ENCODE results near the gene OGA.
"Not testable (repeated sequence)": the region's sequence is repeated elsewhere in the genome, so short reads cannot be mapped to it uniquely, and the experiment has no call there.

OGA gene

DNA sequence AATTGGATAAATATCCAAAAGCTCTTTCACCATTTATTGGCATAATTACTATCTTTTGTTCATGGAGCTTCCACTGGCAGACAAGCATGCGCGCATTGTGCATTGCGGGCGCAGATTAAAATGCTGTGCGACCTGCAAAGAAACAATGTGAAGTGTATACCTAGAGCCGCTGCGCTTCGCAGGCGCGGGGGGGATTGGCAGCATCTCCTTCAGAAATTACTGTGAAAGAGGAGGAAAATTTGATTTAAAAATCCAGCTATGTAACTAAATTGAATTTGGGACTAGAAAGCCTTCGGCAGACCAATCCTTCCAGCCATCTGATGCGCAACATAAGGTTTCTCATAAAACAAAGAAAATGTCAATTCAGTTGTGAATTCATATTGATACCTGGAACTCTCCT is 24.7 kb downstream of the OGA start:
- DNase-seq = no peak

DNA sequence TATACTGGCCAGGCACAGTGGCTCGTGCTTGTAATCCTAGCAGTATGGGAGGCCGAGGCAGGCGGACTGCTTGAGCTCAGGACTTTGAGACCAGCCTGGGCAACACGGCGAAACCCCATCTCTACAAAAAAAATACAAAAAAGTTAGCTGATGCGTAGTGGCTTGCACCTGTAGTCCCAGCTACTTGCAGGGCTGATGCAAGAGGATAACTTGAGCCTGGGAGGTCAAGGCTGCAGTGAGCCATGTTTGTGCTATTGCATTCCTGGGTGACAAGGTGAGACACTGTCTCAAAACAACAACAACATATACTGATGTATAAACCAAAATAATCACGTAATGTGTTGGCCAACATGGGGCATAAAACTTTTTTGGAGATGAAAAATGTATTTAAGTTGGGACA is 28.6 kb downstream of the OGA start:
- DNase-seq = no peak

DNA sequence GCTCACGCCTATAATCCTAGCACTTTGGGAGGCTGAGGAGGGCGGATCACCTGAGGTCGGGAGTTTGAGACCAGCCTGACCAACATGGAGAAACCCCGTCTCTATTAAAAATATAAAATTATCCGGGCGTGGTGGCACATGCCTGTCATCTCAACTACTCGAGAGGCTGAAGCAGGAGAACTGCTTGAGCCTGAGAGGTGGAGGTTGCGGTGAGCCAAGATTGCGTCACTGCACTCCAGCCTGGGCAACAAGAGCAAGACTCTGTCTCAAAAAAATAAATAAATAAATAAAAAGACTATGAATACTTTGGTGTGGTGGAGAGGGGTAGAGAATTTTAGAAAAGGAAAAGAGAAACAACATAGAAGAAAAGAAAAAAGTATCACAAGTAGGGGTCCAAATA is 29.0 kb downstream of the OGA start:
- not testable (repeated sequence) for DNase-seq

DNA sequence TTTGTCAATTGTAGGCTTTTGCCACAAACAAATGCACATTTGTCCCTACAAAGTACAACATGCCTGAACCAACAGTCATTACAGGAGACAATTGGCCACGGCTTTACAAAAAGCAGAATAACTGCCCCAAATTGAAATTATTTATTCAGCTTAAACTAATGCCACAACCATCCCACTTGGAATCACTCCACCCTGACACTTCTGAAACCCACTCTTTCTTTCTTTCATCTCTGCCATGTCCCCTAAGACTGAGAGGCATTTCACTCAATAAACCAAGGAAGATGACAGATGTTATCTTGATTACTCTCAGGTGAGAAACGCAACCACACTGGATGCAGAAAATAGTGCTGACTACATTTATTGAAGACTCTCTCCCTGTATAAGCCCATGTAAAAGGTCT is 32.4 kb downstream of the OGA start:
- DNase-seq = no peak

DNA sequence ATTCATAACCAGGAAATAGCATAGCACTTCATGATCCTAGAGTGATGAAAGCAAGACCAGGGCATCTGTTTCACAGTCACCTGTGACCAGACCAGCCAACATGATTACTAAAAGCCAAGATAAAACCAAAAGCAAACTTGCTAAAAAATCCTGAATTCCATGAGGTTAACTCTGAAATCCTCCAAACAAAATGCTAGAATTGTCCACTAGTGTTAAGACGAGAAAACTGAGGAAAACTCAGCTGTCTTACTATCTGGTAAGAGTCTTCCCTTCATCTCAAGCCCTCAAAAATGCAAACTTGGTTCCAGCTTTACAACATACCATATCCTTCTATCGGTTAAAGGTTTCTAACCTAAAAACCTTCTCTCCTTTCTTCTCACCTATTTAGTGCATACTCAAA is 33.7 kb downstream of the OGA start:
- DNase-seq = no peak

DNA sequence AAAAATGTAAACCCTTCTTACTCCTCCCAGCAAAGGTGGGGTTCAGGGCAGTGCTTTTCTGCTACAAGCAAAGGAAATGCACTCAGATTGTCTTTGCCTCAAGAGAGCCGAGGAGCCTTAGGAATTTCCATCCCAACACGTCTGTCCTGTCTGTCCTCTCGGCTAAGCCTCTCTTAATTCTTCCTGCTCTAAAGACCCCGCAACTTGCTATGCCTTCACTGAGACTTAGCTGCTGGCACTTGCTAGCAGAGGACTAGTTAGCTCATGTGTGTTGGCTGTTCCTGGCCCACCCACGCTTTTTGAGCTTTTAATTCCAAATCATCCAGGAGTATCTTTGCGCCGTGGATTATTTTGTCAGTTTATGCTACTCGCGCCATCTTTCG is 34.5 kb downstream of the OGA start:
- no peak for DNase-seq

DNA sequence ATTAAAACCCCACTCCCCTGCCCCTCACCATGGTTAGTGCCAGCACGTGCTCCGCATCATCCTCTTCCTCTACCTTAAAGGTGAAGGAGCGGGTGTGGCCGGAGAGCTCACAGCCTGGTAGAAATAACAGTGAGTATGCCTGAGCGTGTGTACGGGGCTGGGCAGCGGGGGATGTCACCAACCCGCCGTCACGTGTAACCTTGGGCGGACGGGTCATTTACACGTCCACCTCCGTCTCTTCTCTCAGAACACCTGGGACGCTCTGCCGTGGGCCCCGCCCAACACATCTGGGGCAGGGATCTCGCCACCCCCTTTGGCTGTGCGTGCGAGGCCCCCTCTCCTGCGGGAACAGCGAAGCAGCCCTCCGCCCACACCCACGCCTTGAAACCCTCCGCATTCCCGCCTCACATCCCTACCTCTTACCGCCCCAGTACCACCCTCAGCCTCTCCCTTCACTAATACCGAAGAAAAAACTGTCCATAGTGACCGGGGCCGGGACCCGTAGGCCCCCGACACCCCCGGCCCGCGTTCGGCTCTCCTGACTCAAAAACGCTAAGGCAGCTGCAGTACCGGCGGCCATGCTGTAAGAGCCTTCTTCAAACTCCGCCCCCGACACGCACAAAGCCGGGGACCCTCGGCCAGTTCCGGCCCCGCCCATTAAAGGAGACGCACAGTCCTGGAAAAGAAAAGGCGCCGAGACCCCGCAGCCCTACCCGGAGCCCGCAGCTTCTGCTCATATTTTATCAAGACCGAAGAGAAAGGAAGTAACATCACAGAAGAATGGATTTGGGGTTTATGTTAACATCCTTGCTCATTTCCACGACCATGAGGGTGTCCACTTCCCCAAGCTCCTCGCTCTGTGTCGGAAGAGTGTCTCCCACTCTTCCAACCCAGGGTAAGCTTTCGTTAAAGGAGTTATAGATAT is 35.2 kb downstream of the OGA start, which contains the start of gene NPM3:
Gene NPM3 (minus strand): TSS at position 636 of the 925 bp plus-strand sequence. CDS start 56 bp downstream, at position 580.
- DNase-seq = peak; percentile 76

DNA sequence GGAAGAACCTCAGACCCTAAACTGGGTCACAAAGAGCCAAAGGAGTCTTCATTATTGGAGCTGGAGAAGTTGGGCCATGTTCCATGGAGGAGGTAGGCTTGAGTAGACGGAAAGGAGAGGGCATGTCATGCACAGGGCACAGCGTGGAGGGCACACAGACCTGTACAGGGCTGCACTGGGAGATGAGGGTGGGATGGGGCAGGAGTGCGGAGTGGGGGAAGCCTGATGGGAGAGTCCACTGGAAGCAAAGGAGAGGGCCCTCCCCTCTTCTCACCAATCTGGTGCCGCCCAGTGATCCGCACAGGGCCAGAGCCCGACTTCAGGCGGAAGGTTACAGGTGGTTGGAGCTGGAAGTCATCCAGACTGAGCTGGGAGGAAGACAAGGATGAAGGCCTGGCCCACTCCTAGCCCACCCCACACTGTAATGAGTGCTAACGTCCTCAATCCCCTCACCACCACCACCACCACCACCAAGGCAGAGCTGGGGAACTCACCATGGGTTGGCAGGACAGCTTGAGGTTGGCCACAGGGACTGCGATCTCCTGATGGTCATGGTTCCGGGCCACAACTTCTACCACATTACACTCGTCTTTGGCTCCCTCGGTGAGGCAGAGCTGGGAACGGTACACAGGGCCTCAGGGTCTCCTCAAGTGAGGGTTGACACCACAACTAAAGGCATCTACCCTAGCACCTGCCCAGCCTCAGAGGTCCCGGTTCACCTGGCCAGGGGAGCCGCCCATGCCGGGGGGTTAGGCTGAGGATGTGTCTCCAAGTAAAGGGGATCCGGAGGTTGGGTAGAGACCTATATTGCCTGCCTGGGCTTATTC is 36.0 kb downstream of the OGA start:
- no peak for DNase-seq

DNA sequence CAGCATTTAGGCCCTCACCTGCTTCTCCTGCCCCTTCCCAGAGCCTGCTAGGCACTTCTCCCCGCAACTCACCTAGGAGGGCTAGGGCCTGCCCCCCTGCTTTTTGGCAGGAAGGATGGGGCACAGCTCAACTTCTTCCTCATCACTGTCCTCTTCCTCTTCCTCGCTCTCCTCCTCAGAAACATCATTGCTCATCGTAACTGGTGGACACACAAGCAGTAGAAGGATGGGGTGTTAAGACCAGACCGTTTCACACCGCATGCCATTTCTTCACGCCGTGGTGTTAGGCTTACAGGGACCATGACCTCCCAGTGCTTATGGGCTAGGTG is 36.6 kb downstream of the OGA start:
- no peak for DNase-seq

DNA sequence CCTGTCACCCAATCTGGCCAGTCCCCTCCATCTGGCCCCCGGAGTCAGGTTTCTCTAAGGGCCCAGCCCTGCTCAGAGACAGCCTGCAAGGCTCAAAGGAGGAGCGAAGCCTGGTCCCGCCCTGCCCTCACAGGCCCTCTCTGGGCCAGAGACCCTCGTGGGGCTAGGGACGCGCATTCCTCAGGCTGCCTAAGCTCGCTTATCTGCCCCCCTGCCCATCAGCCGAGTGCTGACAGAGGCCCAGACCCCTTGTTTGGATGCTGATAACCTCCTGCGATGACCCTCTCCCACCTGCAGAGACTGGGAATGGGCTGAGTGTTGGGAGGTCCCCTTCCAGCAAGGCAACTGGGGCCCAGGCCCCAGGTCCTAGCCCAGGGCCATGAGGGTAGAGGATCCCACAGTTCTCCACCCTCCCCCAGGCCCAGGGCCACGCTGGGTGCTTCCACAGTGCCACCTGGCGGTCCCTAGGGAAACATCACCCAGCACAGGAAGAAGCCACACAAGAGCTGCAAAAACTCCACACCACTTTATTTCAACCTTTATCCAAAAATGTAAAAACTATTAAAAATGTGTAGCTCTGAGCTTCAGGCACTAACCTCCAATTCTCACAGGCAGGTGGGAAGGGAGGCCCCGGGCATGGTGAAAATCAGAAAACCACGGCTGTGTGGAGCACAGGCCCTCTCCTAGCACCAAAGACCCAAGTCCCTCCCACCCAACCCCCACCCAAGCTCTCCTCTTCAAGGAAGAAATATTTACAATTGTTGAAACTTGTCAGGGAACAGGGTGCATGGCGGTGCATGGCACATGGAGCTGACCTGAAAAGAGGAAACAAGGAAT is 37.2 kb downstream of the OGA start:
- peak; percentile 71 for DNase-seq

DNA sequence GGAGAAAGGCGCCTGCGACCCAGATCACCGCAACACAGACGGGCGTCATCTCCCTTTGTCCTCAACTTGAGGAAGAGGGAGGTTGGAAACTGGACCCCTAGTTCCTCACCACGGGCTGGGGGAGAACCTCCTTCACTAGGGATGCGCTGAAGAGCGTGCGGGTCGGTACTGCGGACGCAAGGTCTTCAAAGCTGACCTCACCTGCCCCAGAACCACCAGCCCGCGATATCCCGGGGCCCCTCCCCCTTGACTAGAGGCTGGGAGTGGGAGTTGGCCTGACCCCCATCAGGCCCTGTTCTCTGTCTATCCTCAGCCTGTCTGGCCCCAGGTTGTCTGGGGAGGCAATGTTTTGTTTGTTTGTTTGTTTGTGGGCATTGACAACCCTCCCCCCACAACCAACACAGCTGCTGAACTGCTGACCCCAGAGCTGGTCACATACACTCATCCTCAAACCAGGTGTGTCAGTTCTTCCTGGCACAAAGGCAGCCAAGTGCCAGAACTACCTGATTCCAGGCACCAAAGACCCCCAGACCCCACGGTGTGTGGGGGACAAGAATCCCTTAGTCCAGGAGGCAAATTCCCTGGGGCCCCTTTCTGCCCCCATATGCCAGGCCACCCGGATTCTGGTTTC is 37.9 kb downstream of the OGA start:
- DNase-seq = no peak

DNA sequence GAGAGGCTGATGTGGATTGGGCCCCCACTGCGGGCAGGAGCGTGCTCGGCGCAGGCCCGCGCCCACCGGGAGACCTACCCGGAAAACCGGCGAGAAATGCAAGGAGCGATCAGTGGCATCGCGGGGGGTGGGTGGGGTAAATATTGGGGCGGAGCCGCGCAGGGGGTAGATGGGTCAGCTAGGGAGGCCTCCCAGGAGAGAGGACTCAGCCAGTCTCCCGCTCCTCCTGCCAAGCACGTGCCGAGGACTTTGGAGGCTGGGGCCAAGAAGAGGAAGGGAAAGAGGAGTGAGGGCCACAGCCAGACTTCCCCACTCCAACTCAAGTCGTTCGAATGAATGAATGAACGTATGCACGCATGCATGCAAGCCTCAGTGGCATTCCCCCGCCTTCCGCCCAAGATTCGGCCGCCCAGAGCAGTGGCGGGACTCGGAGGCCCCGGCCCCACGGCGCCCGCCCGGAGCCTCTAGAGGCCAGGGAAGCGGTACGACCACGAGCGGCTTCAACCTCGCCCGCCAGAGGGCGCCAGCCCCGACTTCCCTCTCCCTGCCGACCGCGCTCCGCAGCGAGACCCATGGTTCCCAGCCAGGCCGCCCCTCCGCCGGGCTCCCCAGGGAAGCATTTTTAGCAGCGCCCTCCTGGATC is 38.6 kb downstream of the OGA start:
- DNase-seq = peak; percentile 86

DNA sequence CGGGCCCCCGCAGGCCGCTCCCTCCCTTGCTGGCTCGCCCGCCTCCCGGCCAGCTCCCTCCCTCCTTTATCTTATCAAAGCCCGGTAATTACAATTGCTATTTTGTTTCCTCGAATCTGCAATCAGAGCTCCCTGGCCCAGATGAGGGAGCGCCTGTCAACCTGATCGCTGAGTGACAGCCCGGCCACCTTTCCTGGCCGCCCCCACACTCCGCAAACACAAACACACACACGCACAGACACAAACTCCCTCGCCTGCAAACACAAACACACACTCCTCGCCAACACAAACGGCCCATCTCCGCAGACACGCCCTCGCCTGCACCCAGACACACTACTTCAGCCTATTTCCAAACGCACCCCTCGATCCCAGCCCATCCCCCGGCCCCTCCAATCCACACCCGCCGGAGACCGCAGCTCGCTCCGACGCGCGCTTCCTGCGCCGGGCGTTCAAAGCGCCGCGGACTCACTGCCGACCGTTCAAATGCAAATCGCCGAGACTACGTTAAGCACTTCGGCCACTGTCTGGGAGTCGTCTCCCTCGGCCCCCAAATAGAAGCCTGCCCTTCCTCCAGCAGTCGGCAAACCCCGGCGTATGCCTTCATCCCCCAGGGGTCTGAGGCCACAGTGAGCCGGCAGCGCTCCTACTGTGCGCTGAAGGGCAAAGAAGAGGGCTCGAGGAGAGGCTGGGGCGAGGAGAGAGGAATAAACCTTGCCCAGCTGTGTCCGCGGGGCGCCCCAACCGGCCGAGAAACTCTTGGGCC is 39.3 kb downstream of the OGA start:
- no peak for DNase-seq

DNA sequence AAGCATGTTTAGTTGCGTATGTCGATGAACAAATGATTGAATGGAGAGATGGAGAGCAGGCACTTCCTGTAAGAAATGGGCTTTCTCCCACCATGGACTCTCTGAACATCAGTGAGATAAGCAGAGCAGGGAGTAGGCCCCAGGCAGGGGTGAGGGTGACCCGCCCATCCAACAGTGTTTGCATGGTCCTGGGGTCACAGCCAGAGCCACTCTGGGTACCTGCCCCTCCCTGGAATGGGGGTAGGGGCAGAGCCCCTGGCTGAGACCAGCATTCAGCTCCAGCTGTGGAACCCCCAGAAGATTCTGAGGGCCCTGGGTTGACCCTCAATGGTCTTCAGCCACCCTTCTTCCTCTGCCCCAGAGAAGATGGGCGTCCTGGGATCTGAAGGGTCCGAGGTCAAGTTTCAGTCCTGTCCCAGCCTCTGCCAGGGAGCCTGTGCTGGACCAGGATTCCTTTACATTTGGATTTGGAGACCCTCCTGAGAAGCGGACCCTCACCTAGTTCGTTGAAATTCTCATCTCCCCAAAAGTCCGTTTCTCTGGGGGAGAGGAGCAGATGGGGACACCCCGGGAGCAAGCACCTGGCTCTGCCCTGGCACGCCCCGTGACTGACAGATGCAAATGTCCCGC is 40.0 kb downstream of the OGA start:
- DNase-seq = no peak

DNA sequence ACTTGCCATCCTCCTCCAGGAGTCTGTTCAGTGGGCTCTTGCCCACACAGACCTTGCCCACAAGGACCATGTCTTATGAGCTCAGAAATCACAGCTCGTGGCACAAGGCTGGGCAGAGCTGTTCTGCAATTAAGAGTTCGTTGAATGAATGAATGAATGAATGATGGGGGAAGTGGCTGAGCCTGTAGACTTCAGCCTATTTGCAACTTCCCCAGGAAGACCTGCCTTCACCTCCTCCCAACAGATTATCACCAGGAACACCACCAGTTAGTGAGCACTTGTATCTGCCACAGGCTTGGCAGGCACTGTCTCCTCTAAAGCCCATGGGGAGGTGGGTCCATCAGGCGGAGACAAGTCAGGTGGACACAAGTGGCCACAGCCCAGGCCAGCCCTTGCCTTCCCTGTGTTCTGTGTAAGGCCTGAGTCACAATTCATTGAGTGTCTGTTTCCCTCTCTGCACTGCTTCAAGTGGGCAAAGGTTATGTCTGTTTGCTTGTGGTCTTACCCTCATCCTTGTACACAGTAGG is 40.6 kb downstream of the OGA start:
- DNase-seq = no peak

DNA sequence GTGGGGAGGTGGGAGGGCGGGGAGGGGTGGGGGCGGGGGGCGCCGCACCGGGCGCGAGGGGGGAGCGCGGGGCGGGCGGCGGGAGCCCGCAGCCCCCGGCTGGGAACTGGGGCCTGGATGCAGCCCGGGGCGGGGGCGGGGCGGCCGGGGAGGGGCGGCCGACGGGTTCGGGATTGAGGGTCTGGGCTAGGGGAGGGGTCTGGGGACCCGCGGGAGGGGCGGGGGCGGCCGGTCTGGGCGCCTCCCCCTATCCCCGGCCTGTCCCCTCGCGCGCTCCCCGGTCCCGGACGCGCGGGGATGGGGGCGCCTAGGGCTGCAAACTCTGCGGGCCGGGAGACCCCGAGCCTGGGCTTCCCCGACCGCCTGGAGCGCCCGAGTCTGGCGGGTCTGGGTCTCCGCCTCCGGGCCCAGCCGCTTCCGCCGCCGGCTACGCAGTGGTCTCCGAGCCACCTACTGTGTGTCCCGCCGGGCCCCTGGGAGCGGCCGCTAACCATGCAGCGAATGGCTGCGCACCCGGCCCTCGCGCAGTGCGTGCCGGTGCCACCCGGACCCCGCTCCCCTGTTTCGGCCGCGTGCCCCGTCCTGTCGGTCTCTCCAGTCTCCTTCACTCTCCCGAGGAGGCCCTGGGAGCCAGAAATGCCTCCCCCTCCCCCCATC is 42.0 kb downstream of the OGA start:
- no peak for DNase-seq

DNA sequence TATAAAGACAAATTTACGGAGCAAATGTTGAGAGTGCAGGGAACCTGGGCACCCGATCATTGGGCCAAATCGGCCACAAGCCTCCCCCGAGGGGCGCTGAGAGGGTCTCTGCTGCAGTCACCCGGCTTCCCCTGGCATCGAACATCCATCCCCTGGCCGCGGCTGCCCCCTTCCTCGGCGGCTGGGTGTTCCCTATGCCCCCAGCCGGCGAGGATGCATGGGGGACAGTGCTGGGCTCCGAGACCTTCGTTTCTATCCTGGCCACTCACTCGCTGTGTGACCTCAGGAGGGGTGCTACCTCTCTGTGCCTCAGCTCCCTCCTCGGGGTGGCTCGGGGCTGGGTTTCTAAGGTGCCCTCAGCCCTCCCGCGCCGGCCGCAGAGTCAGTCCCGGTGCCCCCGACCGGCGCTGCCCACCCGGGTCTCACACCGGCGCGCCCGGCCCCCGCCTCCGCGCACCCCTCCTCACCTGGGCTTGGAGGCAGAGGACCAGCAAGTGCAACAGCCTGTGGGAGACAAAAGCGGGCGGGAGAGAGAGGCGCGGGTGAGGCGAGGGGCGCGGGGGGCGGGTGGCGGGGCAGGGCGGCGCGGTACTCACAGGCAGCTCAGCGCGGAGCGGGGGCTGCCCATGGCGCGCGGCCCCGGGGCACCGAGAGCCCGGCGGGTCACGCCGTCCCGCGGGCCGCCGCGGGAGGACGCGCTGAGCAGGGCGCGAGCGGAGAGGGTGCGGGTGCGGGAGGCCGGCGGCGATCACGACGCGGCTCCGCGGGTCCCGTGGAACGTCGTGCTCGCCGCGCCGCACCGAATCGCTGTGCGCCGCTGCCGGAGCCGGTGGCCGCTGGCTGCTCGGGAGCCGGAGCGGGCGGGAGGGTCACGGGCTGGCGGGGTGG is 42.7 kb downstream of the OGA start, which contains the start of gene FGF8:
Gene FGF8 (minus strand): TSS at position 842 of the 888 bp plus-strand sequence. CDS start 214 bp downstream, at position 628.
- no peak for DNase-seq

DNA sequence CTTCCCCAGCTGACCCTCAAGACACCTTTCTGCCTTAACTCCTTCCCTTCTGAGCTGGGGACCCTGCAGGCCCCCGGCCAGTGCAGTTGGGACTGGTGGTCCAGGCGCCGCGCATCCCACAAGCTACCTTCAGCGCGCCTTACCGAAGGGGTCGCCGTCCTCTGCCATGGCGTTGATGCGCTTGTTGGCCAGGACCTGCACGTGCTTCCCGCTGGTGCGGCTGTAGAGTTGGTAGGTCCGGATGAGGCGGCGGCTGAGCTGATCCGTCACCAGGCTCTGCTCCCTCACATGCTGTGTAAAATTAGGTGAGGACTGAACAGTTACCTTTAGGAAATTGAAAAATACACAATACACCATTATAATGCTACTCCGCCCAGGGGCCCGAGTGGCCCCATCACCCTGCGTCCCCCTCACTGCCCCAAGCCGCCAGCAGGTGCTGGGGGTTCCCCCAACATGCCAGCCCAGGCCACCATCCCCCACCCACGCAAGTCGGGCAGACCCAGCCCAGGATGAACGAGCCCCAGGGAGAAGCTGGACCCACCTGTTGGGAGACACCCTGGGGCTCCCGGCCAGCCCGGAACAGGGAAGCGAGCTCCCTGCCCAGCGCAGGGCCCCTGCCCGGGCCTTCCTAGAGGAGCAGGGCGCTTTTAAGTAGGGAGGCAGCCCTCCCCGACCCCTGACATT is 43.5 kb downstream of the OGA start:
- DNase-seq = no peak

All from activated CD4-positive, alpha-beta T cell treated with anti-CD3 and anti-CD28 coated beads, Interleukin-2, amount 50 U/mL, for 1 hour (primary cell).